ENCODE data around the gene IL27RA.

DNA sequence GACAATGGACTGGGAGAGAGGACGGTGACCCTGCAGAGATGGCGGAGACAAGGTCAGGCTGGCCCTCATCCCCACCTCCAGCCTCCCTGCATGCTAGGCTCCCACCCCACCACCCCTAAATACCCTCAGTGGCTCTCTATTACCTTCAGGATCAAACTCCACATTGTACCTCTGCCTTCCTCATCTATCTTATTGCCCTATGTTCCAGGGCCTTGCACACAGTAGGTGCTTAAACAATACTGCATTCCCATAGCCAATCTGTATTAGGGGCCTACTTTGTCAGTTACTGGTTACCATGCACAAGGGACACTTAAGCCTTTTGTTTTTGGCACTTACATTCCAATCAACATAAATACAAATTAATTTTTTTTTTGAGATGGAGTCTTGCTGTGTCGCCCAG lies 23.8 kb downstream of the IL27RA start:
- TF ChIP-seq, protein P1, sequence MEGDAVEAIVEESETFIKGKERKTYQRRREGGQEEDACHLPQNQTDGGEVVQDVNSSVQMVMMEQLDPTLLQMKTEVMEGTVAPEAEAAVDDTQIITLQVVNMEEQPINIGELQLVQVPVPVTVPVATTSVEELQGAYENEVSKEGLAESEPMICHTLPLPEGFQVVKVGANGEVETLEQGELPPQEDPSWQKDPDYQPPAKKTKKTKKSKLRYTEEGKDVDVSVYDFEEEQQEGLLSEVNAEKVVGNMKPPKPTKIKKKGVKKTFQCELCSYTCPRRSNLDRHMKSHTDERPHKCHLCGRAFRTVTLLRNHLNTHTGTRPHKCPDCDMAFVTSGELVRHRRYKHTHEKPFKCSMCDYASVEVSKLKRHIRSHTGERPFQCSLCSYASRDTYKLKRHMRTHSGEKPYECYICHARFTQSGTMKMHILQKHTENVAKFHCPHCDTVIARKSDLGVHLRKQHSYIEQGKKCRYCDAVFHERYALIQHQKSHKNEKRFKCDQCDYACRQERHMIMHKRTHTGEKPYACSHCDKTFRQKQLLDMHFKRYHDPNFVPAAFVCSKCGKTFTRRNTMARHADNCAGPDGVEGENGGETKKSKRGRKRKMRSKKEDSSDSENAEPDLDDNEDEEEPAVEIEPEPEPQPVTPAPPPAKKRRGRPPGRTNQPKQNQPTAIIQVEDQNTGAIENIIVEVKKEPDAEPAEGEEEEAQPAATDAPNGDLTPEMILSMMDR (IDR thresholded peaks at IDR 0.05), result no peak
- TF ChIP-seq EP300 (IDR thresholded peaks at IDR 0.05) (no peak), POLR2AphosphoS2 (conservative IDR thresholded peaks at IDR 0.05; ENCODE audit: low read length) (no peak), BHLHE40 (IDR thresholded peaks at IDR 0.05; ENCODE audit: low read depth, low read length) (no peak), HDAC2 (IDR thresholded peaks at IDR 0.05) (no peak), POLR2A (IDR thresholded peaks at IDR 0.05; ENCODE audit: low read length) (no peak), RFX5 (IDR thresholded peaks at IDR 0.05) (no peak), KDM1A (IDR thresholded peaks at IDR 0.05; ENCODE audit: low read depth) (no peak), RCOR1 (IDR thresholded peaks at IDR 0.05; ENCODE audit: low read depth, low read length) (no peak), JUNB (IDR thresholded peaks at IDR 0.05) (no peak), ZC3H11A (IDR thresholded peaks at IDR 0.05) (no peak)
- TF ChIP-seq, protein P2, sequence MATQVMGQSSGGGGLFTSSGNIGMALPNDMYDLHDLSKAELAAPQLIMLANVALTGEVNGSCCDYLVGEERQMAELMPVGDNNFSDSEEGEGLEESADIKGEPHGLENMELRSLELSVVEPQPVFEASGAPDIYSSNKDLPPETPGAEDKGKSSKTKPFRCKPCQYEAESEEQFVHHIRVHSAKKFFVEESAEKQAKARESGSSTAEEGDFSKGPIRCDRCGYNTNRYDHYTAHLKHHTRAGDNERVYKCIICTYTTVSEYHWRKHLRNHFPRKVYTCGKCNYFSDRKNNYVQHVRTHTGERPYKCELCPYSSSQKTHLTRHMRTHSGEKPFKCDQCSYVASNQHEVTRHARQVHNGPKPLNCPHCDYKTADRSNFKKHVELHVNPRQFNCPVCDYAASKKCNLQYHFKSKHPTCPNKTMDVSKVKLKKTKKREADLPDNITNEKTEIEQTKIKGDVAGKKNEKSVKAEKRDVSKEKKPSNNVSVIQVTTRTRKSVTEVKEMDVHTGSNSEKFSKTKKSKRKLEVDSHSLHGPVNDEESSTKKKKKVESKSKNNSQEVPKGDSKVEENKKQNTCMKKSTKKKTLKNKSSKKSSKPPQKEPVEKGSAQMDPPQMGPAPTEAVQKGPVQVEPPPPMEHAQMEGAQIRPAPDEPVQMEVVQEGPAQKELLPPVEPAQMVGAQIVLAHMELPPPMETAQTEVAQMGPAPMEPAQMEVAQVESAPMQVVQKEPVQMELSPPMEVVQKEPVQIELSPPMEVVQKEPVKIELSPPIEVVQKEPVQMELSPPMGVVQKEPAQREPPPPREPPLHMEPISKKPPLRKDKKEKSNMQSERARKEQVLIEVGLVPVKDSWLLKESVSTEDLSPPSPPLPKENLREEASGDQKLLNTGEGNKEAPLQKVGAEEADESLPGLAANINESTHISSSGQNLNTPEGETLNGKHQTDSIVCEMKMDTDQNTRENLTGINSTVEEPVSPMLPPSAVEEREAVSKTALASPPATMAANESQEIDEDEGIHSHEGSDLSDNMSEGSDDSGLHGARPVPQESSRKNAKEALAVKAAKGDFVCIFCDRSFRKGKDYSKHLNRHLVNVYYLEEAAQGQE (IDR thresholded peaks at IDR 0.05), result no peak
- TF ChIP-seq, protein P3, sequence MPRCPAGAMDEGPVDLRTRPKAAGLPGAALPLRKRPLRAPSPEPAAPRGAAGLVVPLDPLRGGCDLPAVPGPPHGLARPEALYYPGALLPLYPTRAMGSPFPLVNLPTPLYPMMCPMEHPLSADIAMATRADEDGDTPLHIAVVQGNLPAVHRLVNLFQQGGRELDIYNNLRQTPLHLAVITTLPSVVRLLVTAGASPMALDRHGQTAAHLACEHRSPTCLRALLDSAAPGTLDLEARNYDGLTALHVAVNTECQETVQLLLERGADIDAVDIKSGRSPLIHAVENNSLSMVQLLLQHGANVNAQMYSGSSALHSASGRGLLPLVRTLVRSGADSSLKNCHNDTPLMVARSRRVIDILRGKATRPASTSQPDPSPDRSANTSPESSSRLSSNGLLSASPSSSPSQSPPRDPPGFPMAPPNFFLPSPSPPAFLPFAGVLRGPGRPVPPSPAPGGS (IDR thresholded peaks at IDR 0.05), result no peak

Measured in A549 (cell line).